Activated CD8-positive, alpha-beta T cell treated with anti-CD3 and anti-CD28 coated beads for 36 hours (primary cell): ENCODE measurements around the gene INPP5F. TPM values are rescaled to one million over a fixed set of nuclear protein-coding genes. Genes with fewer than 3 reads are reported as not detected.

Experiments
- ATAC-seq: fragments of 200-7000 bp; cut with Tn5 transposase; one replicate; pipeline ENCODE4 v1.10.0; 2021; ENCODE audit warnings: mild to moderate bottlenecking, moderate library complexity
- CTCF ChIA-PET: fragments of 350-600 bp; sonication (Branson Sonifier 250); formaldehyde crosslinking; loops from one replicate; lab custom pipeline; 2021; ENCODE audit warnings: antibody characterized with exemption; lab: Charles Lee
- POLR2A ChIA-PET: fragments of 350-600 bp; sonication (Branson Sonifier 250); formaldehyde crosslinking; loops from one replicate; lab custom pipeline; 2021; ENCODE audit warnings: antibody characterized with exemption; lab: Charles Lee
- DNase-seq: peaks from one replicate; pipeline ENCODE4 v3.0.0-alpha.2; 2020
- H3K27ac Mint-ChIP-seq: one replicate; pipeline ENCODE4 v1.8.0; 2021; ENCODE audit warnings: mild to moderate bottlenecking, mixed read lengths
- H3K27me3 Mint-ChIP-seq: one replicate; pipeline ENCODE4 v1.8.0; 2021; ENCODE audit warnings: mixed read lengths
- H3K36me3 Mint-ChIP-seq: one replicate; pipeline ENCODE4 v1.8.0; 2021; ENCODE audit warnings: low read depth, mixed read lengths
- H3K4me1 Mint-ChIP-seq: one replicate; pipeline ENCODE4 v1.8.0; 2021; ENCODE audit warnings: low read depth, mixed read lengths
- H3K4me3 Mint-ChIP-seq: one replicate; pipeline ENCODE4 v1.8.0; 2021; ENCODE audit warnings: mild to moderate bottlenecking, moderate library complexity, mixed read lengths
- H3K9me3 Mint-ChIP-seq: one replicate; pipeline ENCODE4 v1.8.0; 2021; ENCODE audit warnings: mixed read lengths
- CTCF ChIP-seq: fragments of 200-600 bp; IDR thresholded peaks from one replicate; pipeline ENCODE4 v1.8.0; 2022; ENCODE audit warnings: antibody characterized with exemption, mild to moderate bottlenecking
- intact Hi-C: fragments of 100-400 bp; cut with micrococcal nuclease; formaldehyde crosslinking; loops from one replicate; pipeline ENCODE4 v1.10.0; 2022
- total RNA-seq, 2 experiments: library from RNA; stranded (reverse); gene quantifications; one replicate each; pipeline ENCODE4 v1.2.3, GENCODE V29; 2021

INPP5F gene
- total RNA-seq, 2 experiments from 2014 or later = 10.7 TPM

GRCh38 chr10:119688033-119688508, 37.8 kb upstream of the INPP5F start:
- TF ChIP-seq CTCF = peak; percentile 19
- Mint-ChIP-seq H3K27ac (no peak overlapping the region), H3K9me3 (no peaks in the 10 kb centered on the region), H3K36me3 (no peaks in the 10 kb centered on the region), H3K4me3 (no peak overlapping the region), H3K27me3 (no peaks in the 10 kb centered on the region), H3K4me1 (peaks cover 13% of the 10 kb centered on the region)
- ATAC-seq (no peak), DNase-seq (peak; percentile 26)
- intact Hi-C loops = loop anchor here (5.0 to 10.0 kb wide), 2 partner anchors 39 to 147 kb away; partner anchors contain the start of gene INPP5F
- CTCF ChIA-PET = interaction anchor here (0.9 to 4.2 kb wide), 13 partner anchors 8 to 184 kb away, joined by 3 to 58 read pairs (median 11); partner anchors contain the start of genes INPP5F and MCMBP
- POLR2A ChIA-PET = interaction anchor here (0.5 to 1.2 kb wide), 4 partner anchors 26 to 184 kb away, joined by 3 to 6 read pairs (median 3); partner anchors contain the start of genes INPP5F and MCMBP

GRCh38 chr10:119689016-119689580, 36.8 kb upstream of the INPP5F start:
- no peak for TF ChIP-seq CTCF
- intact Hi-C loops = loop anchor here (5.0 to 10.0 kb wide), 2 partner anchors 38 to 146 kb away; partner anchors contain the start of gene INPP5F
- H3K27ac Mint-ChIP-seq = no peak overlapping the region
- DNase-seq (no peak), ATAC-seq (no peak)
- H3K9me3 Mint-ChIP-seq = no peaks in the 10 kb centered on the region
- ChIA-PET POLR2A (no interaction called here), CTCF (interaction anchor here (0.9 to 4.2 kb wide), 3 partner anchors 14 to 170 kb away, joined by 3 to 46 read pairs (median 3); no protein-coding TSS in a partner anchor)
- H3K4me3 Mint-ChIP-seq = no peak overlapping the region
- no peaks in the 10 kb centered on the region for H3K36me3 Mint-ChIP-seq
- peaks cover 19% of the 10 kb centered on the region for H3K4me1 Mint-ChIP-seq
- no peaks in the 10 kb centered on the region for H3K27me3 Mint-ChIP-seq

GRCh38 chr10:119691726-119692125, 34.1 kb upstream of the INPP5F start:
- Mint-ChIP-seq H3K9me3 (no peaks in the 10 kb centered on the region), H3K27me3 (peaks cover 4% of the 10 kb centered on the region), H3K27ac (no peak overlapping the region), H3K4me3 (no peak overlapping the region), H3K36me3 (no peaks in the 10 kb centered on the region), H3K4me1 (peaks cover 17% of the 10 kb centered on the region)
- ChIA-PET POLR2A (interaction anchor here (0.8 to 1.2 kb wide), 2 partner anchors 34 to 43 kb away, joined by 3 read pairs; partner anchors contain the start of gene INPP5F), CTCF (interaction anchor here (1.0 kb wide), 1 partner anchor 168 kb away, joined by 5 read pairs; no protein-coding TSS in a partner anchor)
- intact Hi-C loops = no loop called here
- no peak for TF ChIP-seq CTCF
- DNase-seq = no peak
- no peak for ATAC-seq

- Mint-ChIP-seq H3K4me3 (no peak overlapping the region), H3K27ac (no peak overlapping the region), H3K4me1 (peaks cover 7% of the 10 kb centered on the region), H3K9me3 (no peaks in the 10 kb centered on the region), H3K27me3 (peaks cover 4% of the 10 kb centered on the region), H3K36me3 (no peaks in the 10 kb centered on the region)
- no peak for TF ChIP-seq CTCF
- CTCF ChIA-PET = interaction anchor here (1.5 to 4.1 kb wide), 2 partner anchors 10 to 57 kb away, joined by 4 to 11 read pairs; no protein-coding TSS in a partner anchor
- POLR2A ChIA-PET = no interaction called here
- ATAC-seq (peak; percentile 78), DNase-seq (peak; percentile 36)
- intact Hi-C loops = no loop called here
Observed at GRCh38 chr10:119693262-119693957, 32.4 kb upstream of the INPP5F start.
